MCF 10A (cell line): Measurements from ENCODE around the gene GNB1. TPM values are rescaled to one million over a fixed set of nuclear protein-coding genes. Genes with fewer than 3 reads are reported as not detected.

ENCODE experiments used
- BruUV-seq: library from RNA; stranded (reverse); fragments of 400-500 nt; replicated peaks from 2 replicates; lab custom pipeline; 2021; lab: Mats Ljungman, UMichigan
- CTCF ChIA-PET: fragments of 300-600 bp; sonication (Branson Sonifier 250); formaldehyde crosslinking; extraction: SDS; loops from one replicate; lab custom pipeline; 2021; ENCODE audit warnings: antibody characterized with exemption, inconsistent platforms; lab: Yijun Ruan, JAX
- POLR2A ChIA-PET: fragments of 300-600, 350-650 bp; sonication (Branson Sonifier 250); formaldehyde crosslinking; extraction: SDS; loops from one replicate; lab custom pipeline; 2020; ENCODE audit warnings: antibody characterized with exemption, inconsistent platforms; lab: Yijun Ruan, JAX
- DNase-seq: peaks from one replicate; pipeline ENCODE4 v3.0.0-alpha.2; 2018; ENCODE audit not compliant: unreplicated experiment
- H3K27ac Mint-ChIP-seq: one replicate; pipeline ENCODE4 v1.8.0; 2022; ENCODE audit warnings: mild to moderate bottlenecking, low read depth, mixed read lengths; ENCODE audit not compliant: unreplicated experiment
- H3K27me3 Mint-ChIP-seq: one replicate; pipeline ENCODE4 v1.8.0; 2022; ENCODE audit warnings: mixed read lengths; ENCODE audit not compliant: insufficient read depth, unreplicated experiment
- H3K36me3 Mint-ChIP-seq: one replicate; pipeline ENCODE4 v1.8.0; 2022; ENCODE audit warnings: mild to moderate bottlenecking, moderate library complexity, mixed read lengths; ENCODE audit not compliant: insufficient read depth, unreplicated experiment
- H3K4me1 Mint-ChIP-seq: one replicate; pipeline ENCODE4 v1.8.0; 2022; ENCODE audit warnings: mixed read lengths; ENCODE audit not compliant: insufficient read depth, unreplicated experiment
- H3K4me3 Mint-ChIP-seq: one replicate; pipeline ENCODE4 v1.8.0; 2022; ENCODE audit warnings: mild to moderate bottlenecking, moderate library complexity, mixed read lengths; ENCODE audit not compliant: unreplicated experiment
- H3K9me3 Mint-ChIP-seq: one replicate; pipeline ENCODE4 v1.8.0; 2022; ENCODE audit warnings: mixed read lengths; ENCODE audit not compliant: unreplicated experiment
- intact Hi-C: fragments of 100-400 bp; cut with micrococcal nuclease; formaldehyde crosslinking; loops from 2 replicates; pipeline ENCODE4 v1.14.1; 2022
- total RNA-seq: library from RNA; stranded (reverse); gene quantifications from 2 replicates; pipeline ENCODE4 v1.2.3, GENCODE V29; 2022
- TF ChIP-seq, protein P1 (sequence below): fragments of 200-600 bp; IDR thresholded peaks from one replicate; pipeline ENCODE4 v1.8.0; 2022; ENCODE audit warnings: antibody characterized with exemption, mild to moderate bottlenecking; ENCODE audit not compliant: unreplicated experiment

GNB1 gene
- total RNA-seq, 1 experiment from 2014 or later = 430 TPM

DNA sequence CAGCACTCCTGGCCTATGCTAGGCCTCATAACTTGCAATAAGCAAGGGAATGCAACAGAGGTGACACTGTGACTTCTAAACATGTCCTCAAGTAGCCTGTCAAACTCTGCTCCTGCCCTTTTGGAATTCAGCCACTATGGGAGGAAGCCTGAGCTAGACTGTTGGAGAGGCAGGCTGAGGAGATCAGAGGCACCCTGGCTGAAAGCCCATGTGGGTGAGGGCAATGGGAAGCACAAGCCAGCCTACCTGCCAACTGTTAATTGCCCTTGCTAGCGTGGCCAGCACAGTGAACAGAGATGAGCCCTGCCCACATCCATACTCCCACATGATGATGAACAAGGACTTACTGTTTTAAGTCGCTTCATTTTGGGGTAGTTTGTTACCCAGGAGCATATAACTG, 17.7 kb downstream of the GNB1 start:
- CTCF ChIA-PET = interaction anchor here (0.6 kb wide), 1 partner anchor 91 kb away, joined by 3 read pairs; no protein-coding TSS in a partner anchor
- TF ChIP-seq, protein P1, sequence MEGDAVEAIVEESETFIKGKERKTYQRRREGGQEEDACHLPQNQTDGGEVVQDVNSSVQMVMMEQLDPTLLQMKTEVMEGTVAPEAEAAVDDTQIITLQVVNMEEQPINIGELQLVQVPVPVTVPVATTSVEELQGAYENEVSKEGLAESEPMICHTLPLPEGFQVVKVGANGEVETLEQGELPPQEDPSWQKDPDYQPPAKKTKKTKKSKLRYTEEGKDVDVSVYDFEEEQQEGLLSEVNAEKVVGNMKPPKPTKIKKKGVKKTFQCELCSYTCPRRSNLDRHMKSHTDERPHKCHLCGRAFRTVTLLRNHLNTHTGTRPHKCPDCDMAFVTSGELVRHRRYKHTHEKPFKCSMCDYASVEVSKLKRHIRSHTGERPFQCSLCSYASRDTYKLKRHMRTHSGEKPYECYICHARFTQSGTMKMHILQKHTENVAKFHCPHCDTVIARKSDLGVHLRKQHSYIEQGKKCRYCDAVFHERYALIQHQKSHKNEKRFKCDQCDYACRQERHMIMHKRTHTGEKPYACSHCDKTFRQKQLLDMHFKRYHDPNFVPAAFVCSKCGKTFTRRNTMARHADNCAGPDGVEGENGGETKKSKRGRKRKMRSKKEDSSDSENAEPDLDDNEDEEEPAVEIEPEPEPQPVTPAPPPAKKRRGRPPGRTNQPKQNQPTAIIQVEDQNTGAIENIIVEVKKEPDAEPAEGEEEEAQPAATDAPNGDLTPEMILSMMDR = no peak
- peaks cover 25% of the 10 kb centered on the region for H3K4me1 Mint-ChIP-seq
- DNase-seq = no peak
- BruUV-seq = no TSS peak
- H3K36me3 Mint-ChIP-seq = peaks cover 43% of the 10 kb centered on the region
- intact Hi-C loops = no loop called here
- no peak overlapping the region for H3K4me3 Mint-ChIP-seq
- H3K9me3 Mint-ChIP-seq = no peaks in the 10 kb centered on the region
- no peak overlapping the region for H3K27ac Mint-ChIP-seq
- no peaks in the 10 kb centered on the region for H3K27me3 Mint-ChIP-seq
- POLR2A ChIA-PET = no interaction called here

DNA sequence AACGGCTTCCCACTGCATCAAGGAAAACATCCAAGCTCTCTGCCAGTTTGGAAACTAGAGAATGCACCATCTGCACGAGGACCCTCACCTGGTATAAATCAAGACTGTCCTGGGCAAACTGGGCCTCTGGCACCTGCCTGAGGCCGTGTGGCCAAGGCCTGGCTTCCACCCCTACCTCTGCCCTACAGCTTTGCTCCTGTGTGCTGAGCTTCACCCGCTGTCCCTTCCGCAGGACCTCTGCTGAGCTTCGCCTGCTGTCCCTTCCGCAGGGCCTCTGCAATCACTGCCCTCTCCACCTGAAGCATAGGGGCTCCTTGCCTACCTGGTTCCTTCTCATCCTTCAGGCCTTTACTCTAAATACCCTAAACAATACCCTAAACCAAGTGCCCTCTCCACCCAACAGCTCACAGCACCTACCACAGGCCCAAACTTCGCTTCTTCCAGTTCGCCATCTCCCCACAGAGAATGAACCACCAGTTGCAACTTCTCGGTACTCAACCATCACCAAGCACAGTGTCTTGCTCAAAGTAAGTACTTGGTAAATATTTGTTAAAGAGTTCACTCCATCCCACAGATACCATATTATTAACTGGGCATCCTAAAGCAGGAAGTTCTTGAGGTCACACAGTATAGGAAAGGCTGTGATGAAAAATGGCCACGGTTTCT, 18.4 kb downstream of the GNB1 start:
- Mint-ChIP-seq H3K27me3 (no peaks in the 10 kb centered on the region), H3K4me3 (no peak overlapping the region), H3K9me3 (no peaks in the 10 kb centered on the region), H3K36me3 (peaks cover 43% of the 10 kb centered on the region), H3K27ac (no peak overlapping the region), H3K4me1 (peaks cover 21% of the 10 kb centered on the region)
- intact Hi-C loops = no loop called here
- DNase-seq = no peak
- POLR2A ChIA-PET = interaction anchor here (0.7 kb wide), 1 partner anchor 37 kb away, joined by 3 read pairs; no protein-coding TSS in a partner anchor
- TF ChIP-seq, protein P1 = no peak
- CTCF ChIA-PET = interaction anchor here (1.8 kb wide), 1 partner anchor 34 kb away, joined by 7 read pairs; no protein-coding TSS in a partner anchor
- BruUV-seq = no TSS peak

DNA sequence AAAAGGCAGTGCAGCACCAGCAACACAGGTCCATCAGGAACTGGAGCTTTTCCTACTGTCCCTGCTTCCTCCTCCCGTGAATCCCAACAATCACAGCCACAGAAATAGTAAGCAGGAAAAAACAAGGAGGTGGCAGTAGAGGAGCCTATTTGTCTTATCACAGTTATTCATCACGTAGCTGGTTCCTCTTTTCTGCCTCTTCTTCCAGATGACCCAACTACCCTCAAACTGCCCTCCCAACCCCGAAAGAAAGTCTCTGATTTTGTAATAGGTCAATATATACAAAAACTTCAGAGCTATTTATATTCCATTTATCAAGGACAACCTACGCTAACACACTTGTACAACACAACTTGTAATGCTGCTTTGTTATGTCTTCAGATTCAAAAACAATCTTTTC, 21.4 kb downstream of the GNB1 start:
- ChIA-PET CTCF (interaction anchor here (0.7 to 0.8 kb wide), 2 partner anchors 18 to 29 kb away, joined by 3 read pairs; no protein-coding TSS in a partner anchor), POLR2A (interaction anchor here (0.8 to 1.0 kb wide), 2 partner anchors 11 to 20 kb away, joined by 4 to 6 read pairs; no protein-coding TSS in a partner anchor)
- Mint-ChIP-seq H3K9me3 (no peaks in the 10 kb centered on the region), H3K27ac (peak overlapping the region; percentile 9), H3K4me3 (no peak overlapping the region), H3K27me3 (no peaks in the 10 kb centered on the region), H3K4me1 (peaks cover 13% of the 10 kb centered on the region), H3K36me3 (peaks cover 24% of the 10 kb centered on the region)
- TF ChIP-seq, protein P1 = no peak
- no TSS peak for BruUV-seq
- no peak for DNase-seq
- intact Hi-C loops = no loop called here

DNA sequence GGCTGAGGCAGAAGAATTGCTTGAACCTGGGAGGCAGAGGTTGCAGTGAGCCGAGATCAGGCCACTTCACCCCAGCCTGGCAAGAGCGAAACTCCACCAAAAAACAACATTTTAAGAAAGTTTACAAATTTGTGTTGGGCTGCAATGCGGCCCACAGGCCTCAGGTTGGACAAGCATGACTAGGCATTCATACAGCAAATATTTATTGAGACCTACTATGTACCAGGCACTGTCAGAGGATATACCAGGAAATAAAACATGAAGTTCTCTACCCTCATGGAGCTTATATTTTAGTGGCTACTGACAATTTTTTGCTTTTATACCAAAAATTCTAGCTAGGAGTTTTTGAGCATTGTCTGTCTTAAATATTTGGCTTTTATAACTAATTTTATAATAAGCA, 23.7 kb downstream of the GNB1 start:
- Mint-ChIP-seq H3K4me3 (no peak overlapping the region), H3K36me3 (peaks cover 12% of the 10 kb centered on the region), H3K27ac (no peak overlapping the region), H3K27me3 (no peaks in the 10 kb centered on the region), H3K4me1 (peaks cover 20% of the 10 kb centered on the region), H3K9me3 (no peaks in the 10 kb centered on the region)
- CTCF ChIA-PET = interaction anchor here (0.5 to 0.8 kb wide), 3 partner anchors 8 to 34 kb away, joined by 3 to 4 read pairs (median 4); no protein-coding TSS in a partner anchor
- no TSS peak for BruUV-seq
- DNase-seq = no peak
- intact Hi-C loops = no loop called here
- POLR2A ChIA-PET = interaction anchor here (0.9 to 1.8 kb wide), 2 partner anchors 13 to 21 kb away, joined by 3 read pairs; no protein-coding TSS in a partner anchor
- TF ChIP-seq, protein P1 = no peak
